ENCODE results near the gene CERT1.
A peak's percentile ranks its signal among the peaks of the same experiment; 100 is the strongest.
"Not testable (repeated sequence)": the region's sequence is repeated elsewhere in the genome, so short reads cannot be mapped to it uniquely, and the experiment has no call there.

The CERT1 gene

GRCh38 chr5:75511435-75512382 is at the start of gene CERT1, which contains the start of gene POLK:
CERT1 (minus strand) TSS chr5:75511629; CDS start chr5:75511207, 422 bp downstream.
POLK (plus strand) TSS chr5:75511891.
- DNase-seq = peak; percentile 89

GRCh38 chr5:75560655-75561054 is 49.2 kb upstream of the CERT1 start:
- not testable (repeated sequence) for DNase-seq

DNA sequence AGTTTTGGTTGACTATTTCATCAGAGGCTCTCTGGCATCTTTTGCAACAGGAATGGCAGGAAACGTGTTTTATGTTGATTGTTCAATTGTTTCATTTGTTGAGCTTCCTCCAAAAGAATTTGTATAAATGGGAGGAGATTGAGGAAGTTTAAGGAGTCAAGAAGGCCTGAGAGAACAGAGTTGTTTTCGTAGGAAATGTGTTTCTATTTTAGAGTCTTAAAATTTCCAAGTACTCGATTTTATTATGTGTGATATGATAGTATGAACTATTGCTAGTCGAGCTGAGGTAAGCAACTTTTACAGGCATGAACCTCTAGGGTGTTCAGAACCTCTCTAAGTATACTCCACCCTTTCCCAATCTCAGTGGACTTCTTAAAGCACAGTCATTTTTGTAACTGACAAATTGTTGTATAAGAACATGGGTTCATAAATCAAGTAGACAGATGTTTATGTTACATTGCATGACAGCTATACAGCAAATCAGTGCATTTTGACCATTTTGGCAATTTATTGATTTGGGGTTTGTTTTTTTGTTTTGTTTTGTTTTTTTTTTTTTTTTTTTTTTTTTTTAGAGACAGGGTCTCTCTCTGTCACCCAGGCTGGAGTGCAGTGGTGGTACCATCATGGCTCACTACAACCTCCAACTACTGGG is 47.7 kb upstream of the CERT1 start:
- DNase-seq = no peak

GRCh38 chr5:75558221-75558620 is 46.8 kb upstream of the CERT1 start:
- no peak for DNase-seq

- no peak for DNase-seq
Observed at GRCh38 chr5:75553358-75553757, 41.9 kb upstream of the CERT1 start.

DNA sequence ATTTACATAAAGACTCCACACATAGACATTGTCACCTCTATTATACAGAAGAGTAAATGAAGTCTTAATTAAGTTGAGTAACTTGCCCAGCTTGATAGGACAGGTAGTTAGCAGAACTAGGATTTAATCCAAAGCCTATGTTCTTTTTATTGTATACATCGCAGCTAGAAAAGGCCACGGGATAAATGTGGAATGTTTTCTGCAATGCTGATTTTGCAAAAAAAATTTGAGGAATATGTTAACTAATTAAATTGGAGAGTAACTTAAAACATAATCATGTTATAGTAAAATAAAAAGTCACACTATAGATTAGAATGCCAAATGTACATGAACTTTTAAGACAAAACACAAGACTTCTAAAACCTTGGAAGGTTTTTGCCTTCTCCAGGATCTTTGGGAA is 41.3 kb upstream of the CERT1 start:
- DNase-seq = no peak

GRCh38 chr5:75551471-75551870 is 40.0 kb upstream of the CERT1 start:
- DNase-seq = no peak

DNA sequence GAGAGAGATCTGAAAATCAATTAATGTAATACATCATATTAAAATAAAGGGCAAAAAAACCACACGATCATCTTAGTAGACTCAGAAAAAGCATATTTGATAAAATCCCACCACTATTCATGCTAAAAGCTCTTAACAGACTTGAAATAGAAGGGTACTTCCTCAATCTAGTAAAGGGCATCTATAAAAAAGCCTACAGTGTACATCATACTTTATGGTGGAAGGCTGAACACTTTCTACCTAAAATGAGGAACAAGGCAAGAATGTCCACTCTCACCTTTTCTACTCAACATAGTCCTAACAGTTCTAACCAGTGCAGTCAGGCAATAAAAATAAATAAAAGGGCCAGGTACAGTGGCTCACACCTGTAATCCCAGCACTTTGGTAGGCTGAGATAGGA is 39.2 kb upstream of the CERT1 start:
- DNase-seq = no peak

GRCh38 chr5:75547812-75548211 is 36.4 kb upstream of the CERT1 start:
- DNase-seq = no peak

DNA sequence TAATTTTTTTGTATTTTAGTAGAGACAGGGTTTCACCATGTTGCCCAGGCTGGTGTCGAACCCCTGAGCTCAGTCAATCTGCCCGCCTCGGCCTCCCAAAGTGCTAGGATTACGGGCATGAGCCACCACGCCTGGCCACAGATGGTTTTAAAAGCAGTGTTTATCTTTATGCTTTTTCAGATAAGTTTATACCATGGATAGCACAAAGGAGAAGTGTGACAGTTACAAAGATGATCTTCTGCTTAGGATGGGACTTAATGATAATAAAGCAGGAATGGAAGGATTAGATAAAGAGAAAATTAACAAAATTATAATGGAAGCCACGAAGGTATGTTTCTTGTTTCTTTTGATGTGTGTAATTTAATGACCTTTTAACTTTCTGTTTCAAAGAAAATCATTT is 35.4 kb upstream of the CERT1 start:
- DNase-seq = no peak

- no peak for DNase-seq
Observed at GRCh38 chr5:75545131-75545530, 33.7 kb upstream of the CERT1 start.

DNA sequence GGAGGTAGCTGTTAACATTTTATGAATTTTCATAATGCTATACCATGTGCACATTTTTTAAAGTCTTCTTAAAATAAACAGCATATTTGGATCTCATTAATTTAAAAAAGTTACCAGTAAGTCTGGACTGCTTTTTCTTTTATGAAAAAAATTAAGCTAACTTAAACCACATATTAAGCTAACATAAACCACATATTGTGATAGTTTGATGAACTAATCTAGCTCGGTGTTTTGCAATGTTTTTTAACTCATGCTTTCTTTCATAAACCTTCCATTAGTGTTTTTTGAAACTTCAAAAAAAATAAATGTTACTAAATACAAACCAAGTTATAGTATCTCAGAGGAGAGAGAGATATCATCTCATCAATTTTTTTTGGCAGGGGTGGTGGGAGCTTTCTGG is 26.8 kb upstream of the CERT1 start:
- no peak for DNase-seq

GRCh38 chr5:75536694-75537360 is 25.4 kb upstream of the CERT1 start:
- DNase-seq = no peak

DNA sequence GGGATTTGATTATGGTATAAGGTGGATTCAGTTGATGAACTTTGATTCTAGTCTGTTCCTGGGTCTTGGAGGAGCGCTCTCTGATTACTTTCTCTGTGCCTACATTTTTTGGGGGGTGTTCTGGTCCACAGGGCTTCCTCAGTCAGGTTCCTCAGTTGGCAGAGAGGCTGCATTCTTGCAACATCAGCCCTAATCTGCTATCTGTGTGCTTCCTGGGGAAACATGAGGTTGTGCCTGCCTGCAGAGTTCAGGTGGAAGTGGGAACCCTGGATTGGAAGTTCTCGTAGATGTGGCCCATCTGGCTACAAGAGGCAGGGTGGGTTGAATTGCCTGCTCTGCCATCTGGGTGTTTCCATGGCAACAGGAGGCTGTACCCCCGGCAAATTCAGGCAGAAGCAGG is 24.7 kb upstream of the CERT1 start:
- no peak for DNase-seq

- DNase-seq = no peak
Observed at GRCh38 chr5:75534734-75535133, 23.3 kb upstream of the CERT1 start.

- not testable (repeated sequence) for DNase-seq
Observed at GRCh38 chr5:75533716-75534115, 22.3 kb upstream of the CERT1 start.

GRCh38 chr5:75532190-75532589 is 20.8 kb upstream of the CERT1 start:
- DNase-seq = no peak

GRCh38 chr5:75529185-75529584 is 17.8 kb upstream of the CERT1 start:
- DNase-seq = no peak

- DNase-seq = no peak
Observed at GRCh38 chr5:75526070-75526469, 14.6 kb upstream of the CERT1 start.

GRCh38 chr5:75525344-75525743 is 13.9 kb upstream of the CERT1 start:
- no peak for DNase-seq

- no peak for DNase-seq
Observed at GRCh38 chr5:75524591-75524990, 13.2 kb upstream of the CERT1 start.

DNA sequence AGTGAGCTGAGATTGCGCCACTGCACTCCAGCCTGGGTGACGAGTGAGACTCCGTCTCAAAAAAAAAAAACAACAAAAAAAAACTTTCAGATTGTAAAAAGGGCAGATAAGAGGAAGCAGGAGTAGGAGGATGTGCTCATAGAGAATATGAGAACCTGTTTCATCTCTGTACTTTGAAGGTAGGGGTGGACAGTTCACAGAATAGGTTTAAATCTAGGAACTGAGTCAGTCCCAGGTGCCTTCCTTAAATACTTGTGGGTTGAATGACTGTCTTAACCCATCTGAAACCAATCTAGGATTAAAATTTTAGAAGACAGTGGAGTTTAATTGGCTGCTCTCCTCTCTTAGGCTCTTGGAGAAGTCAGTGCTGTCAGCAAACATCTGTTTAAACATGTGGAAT is 12.6 kb upstream of the CERT1 start:
- no peak for DNase-seq

GRCh38 chr5:75523275-75523674 is 11.8 kb upstream of the CERT1 start:
- DNase-seq = no peak

- no peak for DNase-seq
Observed at GRCh38 chr5:75522542-75522941, 11.1 kb upstream of the CERT1 start.
